GM12878 (cell line): ENCODE data around the gene NEK8. TPM values are rescaled to one million over a fixed set of nuclear protein-coding genes. Genes with fewer than 3 reads are reported as not detected.

ENCODE experiments used
- ATF7 ChIP-seq: fragments of 450-650 bp; IDR thresholded peaks from 2 replicates; pipeline ENCODE4 v1.6.1; 2016; ENCODE audit warnings: low read depth, mild to moderate bottlenecking
- BCL11A ChIP-seq: IDR thresholded peaks from 2 replicates; pipeline ENCODE4 v1.6.1; 2011; ENCODE audit warnings: low read depth, low read length
- BHLHE40 ChIP-seq, 2 experiments: fragments of 450-650 bp in 1 of 2; IDR thresholded peaks; 2 replicates each; pipeline ENCODE4 v1.6.1; 2011 to 2017; ENCODE audit warnings: low read depth in 2 of 2, borderline replicate concordance in 1 of 2, improper control_type of control experiment in 1 of 2, low read length in 1 of 2, mild to moderate bottlenecking in 1 of 2
- CBX5 ChIP-seq: sonication (generic); IDR thresholded peaks from 2 replicates; pipeline ENCODE4 v1.6.1; 2016; ENCODE audit warnings: low read depth, moderate library complexity, mild to moderate bottlenecking, inconsistent platforms
- EZH2 ChIP-seq: IDR thresholded peaks from 2 replicates; pipeline ENCODE4 v1.6.1; 2012; ENCODE audit warnings: low read depth, mild to moderate bottlenecking, control low read depth, inconsistent platforms, low read length, borderline replicate concordance; ENCODE audit not compliant: control insufficient read depth
- HDAC2 ChIP-seq: fragments of 200-600 bp; sonication (generic); IDR thresholded peaks from 2 replicates; pipeline ENCODE4 v1.6.1; 2017
- MEF2A ChIP-seq: IDR thresholded peaks from 2 replicates; pipeline ENCODE4 v1.6.1; 2011; ENCODE audit warnings: low read depth, mild to moderate bottlenecking, low read length, moderate library complexity; ENCODE audit not compliant: insufficient read depth
- MYB ChIP-seq: fragments of 150-350 bp; IDR thresholded peaks from 2 replicates; pipeline ENCODE4 v1.6.1; 2014; ENCODE audit warnings: mild to moderate bottlenecking, low read depth, low read length, borderline replicate concordance
- NFYB ChIP-seq: IDR thresholded peaks from 2 replicates; pipeline ENCODE4 v1.6.1; 2011; ENCODE audit warnings: low read depth, mild to moderate bottlenecking, low read length, improper control_type of control experiment, moderate library complexity; ENCODE audit not compliant: insufficient read depth
- NR2C2 ChIP-seq: IDR thresholded peaks from 2 replicates; pipeline ENCODE4 v1.6.1; 2011; ENCODE audit warnings: borderline replicate concordance, low read depth; ENCODE audit not compliant: control insufficient read depth, insufficient read length
- NRF1 ChIP-seq: conservative IDR thresholded peaks from 2 replicates; pipeline ENCODE4 v1.6.1; 2011; ENCODE audit warnings: mild to moderate bottlenecking, low read depth, low read length, improper control_type of control experiment
- PAX5 ChIP-seq: IDR thresholded peaks from 2 replicates; pipeline ENCODE4 v1.6.1; 2011; ENCODE audit warnings: low read depth, low read length, borderline replicate concordance
- PKNOX1 ChIP-seq: fragments of 450-650 bp; IDR thresholded peaks from 2 replicates; pipeline ENCODE4 v1.6.1; 2016; ENCODE audit warnings: mild to moderate bottlenecking
- PML ChIP-seq: IDR thresholded peaks from 2 replicates; pipeline ENCODE4 v1.6.1; 2012; ENCODE audit warnings: low read length, inconsistent platforms
- POLR2A ChIP-seq: IDR thresholded peaks from 2 replicates; pipeline ENCODE4 v1.6.1; 2011; ENCODE audit warnings: low read depth, mild to moderate bottlenecking, low read length
- POU2F2 ChIP-seq: IDR thresholded peaks from 3 replicates; pipeline ENCODE4 v1.6.1; 2011; ENCODE audit warnings: low read depth, mild to moderate bottlenecking, low read length, borderline replicate concordance
- RB1 ChIP-seq: fragments of 450-650 bp; formaldehyde crosslinking; IDR thresholded peaks from 2 replicates; pipeline ENCODE4 v1.6.1; 2017; ENCODE audit warnings: mild to moderate bottlenecking, borderline replicate concordance
- RFX5 ChIP-seq: IDR thresholded peaks from 2 replicates; pipeline ENCODE4 v1.6.1; 2011; ENCODE audit warnings: low read depth, low read length, improper control_type of control experiment
- SMAD1 ChIP-seq: fragments of 450-650 bp; IDR thresholded peaks from 2 replicates; pipeline ENCODE4 v1.6.1; 2018; ENCODE audit warnings: mild to moderate bottlenecking, low read depth; ENCODE audit not compliant: partially characterized antibody
- STAT1 ChIP-seq: fragments of 450-650 bp; conservative IDR thresholded peaks from 2 replicates; pipeline ENCODE4 v1.6.1; 2014; ENCODE audit warnings: antibody characterized with exemption, mild to moderate bottlenecking
- STAT3 ChIP-seq: IDR thresholded peaks from 2 replicates; pipeline ENCODE4 v1.6.1; 2011; ENCODE audit warnings: low read depth, low read length, improper control_type of control experiment
- TCF3 ChIP-seq: IDR thresholded peaks from 2 replicates; pipeline ENCODE4 v1.6.1; 2012; ENCODE audit warnings: low read depth, mild to moderate bottlenecking, low read length, borderline replicate concordance; ENCODE audit not compliant: insufficient read depth
- ZNF207 ChIP-seq: fragments of 450-650 bp; IDR thresholded peaks from 2 replicates; pipeline ENCODE4 v1.6.1; 2014; ENCODE audit warnings: antibody characterized with exemption, mild to moderate bottlenecking, borderline replicate concordance
- ZNF384 ChIP-seq: IDR thresholded peaks from 2 replicates; pipeline ENCODE4 v1.6.1; 2012; ENCODE audit warnings: low read depth, mild to moderate bottlenecking, low read length, improper control_type of control experiment, borderline replicate concordance
- ZNF687 ChIP-seq: fragments of 450-650 bp; IDR thresholded peaks from 2 replicates; pipeline ENCODE4 v1.6.1; 2017; ENCODE audit warnings: mild to moderate bottlenecking, moderate library complexity
- polyA plus RNA-seq, 11 experiments: library from polyadenylated mRNA; depleted of rRNA in 4 of 11; unstranded in 6 of 11; stranded (reverse) in 5 of 11; fragments of >200 nt; fragmentation: Nextera tagmentation in 4 of 11; fragmentation: Illumina TruSeq in 1 of 11; extraction: Ambion mirVana in 4 of 11; extraction: Trizol in 1 of 11; gene quantifications; 1 replicate in 1 of 11; 2 replicates in 10 of 11; pipeline versions ENCODE4 v1.2.1 to v1.2.3, GENCODE V29; 2011 to 2016; ENCODE audit warnings: inconsistent platforms in 2 of 11, missing spikeins in 2 of 11, low read depth in 1 of 11
- total RNA-seq, 4 experiments: library from RNA; depleted of rRNA in 3 of 4; stranded (reverse); fragments of >200 nt in 3 of 4; fragmentation: Illumina TruSeq in 1 of 4; extraction: Trizol in 1 of 4; gene quantifications; 2 replicates each; pipeline versions ENCODE4 v1.2.1 to v1.2.3, GENCODE V29; 2013 to 2021

The NEK8 gene
- total and polyA plus RNA-seq, 10 of the 15 experiments (the other 5 are each of a cell fraction or from before 2014, with no cell fraction given): 2.3 to 14.3 (median 9.4) TPM

- TF ChIP-seq POU2F2 (0 out of 3 replicates have a peak, but pooled peaks have one; percentile 19), ZNF384 (no peak), CBX5 (no peak), MEF2A (no peak), PAX5 (no peak), PKNOX1 (no peak), TCF3 (no peak), RB1 (peak; percentile 59; the same call in 1 of the 2 replicates), NR2C2 (no peak), EZH2 (no peak), ZNF207 (no peak), BCL11A (no peak), ZNF687 (peak; percentile 76), BHLHE40 (IDR thresholded peaks at IDR 0.05; ENCODE audit: borderline replicate concordance in 1 of 2, low read depth in 2 of 2, low read length in 1 of 2) (peak in 1 of 2 experiments; percentile 62; a peak in 1 of 4 replicates), SMAD1 (no peak), RFX5 (no peak), ATF7 (no peak), NFYB (peak; percentile 84), PML (no peak), STAT1 (no peak), MYB (no peak), POLR2A (peak; percentile 62; the same call in 1 of the 2 replicates), STAT3 (no peak), NRF1 (peak; percentile 16; the same call in 1 of the 2 replicates), HDAC2 (0 out of 2 replicates have a peak, but pooled peaks have one; percentile 36)
Observed at GRCh38 chr17:28710861-28711722, 17.5 kb upstream of the NEK8 start (continued).
